GM12875 (cell line): ENCODE data around the gene DNM3.
A peak's percentile ranks its signal among the peaks of the same experiment; 100 is the strongest.

Experiments used
- H3K4me3 ChIP-seq: one replicate; pipeline ENCODE4 v1.5.1; 2011; ENCODE audit warnings: low read depth, low read length, control low read depth
- CTCF ChIP-seq: IDR thresholded peaks from 2 replicates; pipeline ENCODE4 v1.5.1; 2011; ENCODE audit warnings: low read depth, mild to moderate bottlenecking, control low read depth, inconsistent platforms, low read length, moderate library complexity, borderline replicate concordance; ENCODE audit not compliant: insufficient read depth

DNM3 gene

GRCh38 chr1:172384656-172385055 is 543.4 kb downstream of the DNM3 start:
- H3K4me3 ChIP-seq, result no peak overlapping the region
- TF ChIP-seq CTCF, result no peak

GRCh38 chr1:172386046-172386445 is 544.7 kb downstream of the DNM3 start:
- no peak for TF ChIP-seq CTCF
- H3K4me3 ChIP-seq, result no peak overlapping the region

- no peak overlapping the region for H3K4me3 ChIP-seq
- TF ChIP-seq CTCF, result no peak
These were observed 547.2 kb downstream of the DNM3 start for GRCh38 chr1:172388490-172388889.

- no peak for TF ChIP-seq CTCF
- no peak overlapping the region for H3K4me3 ChIP-seq
These were observed 549.0 kb downstream of the DNM3 start for GRCh38 chr1:172390301-172390682.

- no peak for TF ChIP-seq CTCF
- peak overlapping the region; percentile 37 for H3K4me3 ChIP-seq
These were observed 549.6 kb downstream of the DNM3 start for GRCh38 chr1:172390683-172391551.

- TF ChIP-seq CTCF, result no peak
- H3K4me3 ChIP-seq, result no peak overlapping the region
These were observed 550.7 kb downstream of the DNM3 start for GRCh38 chr1:172391976-172392375.

GRCh38 chr1:172393354-172393753 is 552.1 kb downstream of the DNM3 start:
- no peak for TF ChIP-seq CTCF
- H3K4me3 ChIP-seq, result no peak overlapping the region
